IMR-90 (cell line): ENCODE results near the gene DCC.

Experiments used
- BHLHE40 ChIP-seq: fragments of 150-350 bp; IDR thresholded peaks from 2 replicates; pipeline ENCODE4 v1.6.1; 2016; ENCODE audit warnings: mild to moderate bottlenecking, low read depth, low read length
- MAFK ChIP-seq: IDR thresholded peaks from 2 replicates; pipeline ENCODE4 v1.6.1; 2012; ENCODE audit warnings: low read depth, low read length, improper control_type of control experiment
- MXI1 ChIP-seq: IDR thresholded peaks from 2 replicates; pipeline ENCODE4 v1.6.1; 2012; ENCODE audit warnings: low read depth, mild to moderate bottlenecking, low read length, moderate library complexity, borderline replicate concordance
- NFE2L2 ChIP-seq: fragments of 150-350 bp; IDR thresholded peaks from 2 replicates; pipeline ENCODE4 v1.6.1; 2016; ENCODE audit warnings: low read depth, mild to moderate bottlenecking, low read length
- POLR2A ChIP-seq: IDR thresholded peaks from 2 replicates; pipeline ENCODE4 v1.6.1; 2012; ENCODE audit warnings: mild to moderate bottlenecking, low read depth, low read length
- RCOR1 ChIP-seq: IDR thresholded peaks from 2 replicates; pipeline ENCODE4 v1.6.1; 2012; ENCODE audit warnings: mild to moderate bottlenecking, low read length, improper control_type of control experiment; ENCODE audit not compliant: insufficient replicate concordance
- RFX5 ChIP-seq: IDR thresholded peaks from 2 replicates; pipeline ENCODE4 v1.8.0; 2012; ENCODE audit warnings: low read depth, mild to moderate bottlenecking, low read length, moderate library complexity
- SMC3 ChIP-seq: fragments of 150-350 bp; IDR thresholded peaks from 2 replicates; pipeline ENCODE4 v1.6.1; 2016; ENCODE audit warnings: low read depth, mild to moderate bottlenecking, antibody characterized with exemption, low read length, moderate library complexity
- TF ChIP-seq, protein P1 (sequence below): conservative IDR thresholded peaks from 2 replicates; pipeline ENCODE4 v1.5.1; 2012; ENCODE audit warnings: mild to moderate bottlenecking, low read depth, low read length, improper control_type of control experiment
- TF ChIP-seq, protein P2 (sequence below): fragments of 150-350 bp; IDR thresholded peaks from 2 replicates; pipeline ENCODE4 v1.6.1; 2017; ENCODE audit warnings: mild to moderate bottlenecking, antibody characterized with exemption, low read length, low read depth

DNA sequence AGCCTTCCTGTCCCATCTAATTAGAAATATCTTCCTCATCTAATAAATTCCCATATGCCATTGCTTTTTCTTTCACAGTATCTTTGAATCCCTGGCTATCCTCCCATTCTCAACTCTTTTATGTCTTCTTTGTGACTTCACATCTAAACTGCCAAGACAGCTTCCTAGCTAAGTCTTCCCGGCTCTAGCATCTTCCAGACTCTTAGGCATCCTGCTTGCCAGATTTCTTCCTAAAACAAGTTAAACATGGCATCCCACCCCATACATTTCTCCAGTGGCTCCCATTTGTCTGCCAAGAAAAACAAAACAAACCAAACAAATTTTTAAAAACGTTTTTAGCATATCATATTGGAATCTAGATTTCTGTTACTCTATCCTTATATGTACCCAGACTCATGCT lies 1132.5 kb downstream of the DCC start:
- TF ChIP-seq POLR2A, result no peak
- TF ChIP-seq, protein P1, sequence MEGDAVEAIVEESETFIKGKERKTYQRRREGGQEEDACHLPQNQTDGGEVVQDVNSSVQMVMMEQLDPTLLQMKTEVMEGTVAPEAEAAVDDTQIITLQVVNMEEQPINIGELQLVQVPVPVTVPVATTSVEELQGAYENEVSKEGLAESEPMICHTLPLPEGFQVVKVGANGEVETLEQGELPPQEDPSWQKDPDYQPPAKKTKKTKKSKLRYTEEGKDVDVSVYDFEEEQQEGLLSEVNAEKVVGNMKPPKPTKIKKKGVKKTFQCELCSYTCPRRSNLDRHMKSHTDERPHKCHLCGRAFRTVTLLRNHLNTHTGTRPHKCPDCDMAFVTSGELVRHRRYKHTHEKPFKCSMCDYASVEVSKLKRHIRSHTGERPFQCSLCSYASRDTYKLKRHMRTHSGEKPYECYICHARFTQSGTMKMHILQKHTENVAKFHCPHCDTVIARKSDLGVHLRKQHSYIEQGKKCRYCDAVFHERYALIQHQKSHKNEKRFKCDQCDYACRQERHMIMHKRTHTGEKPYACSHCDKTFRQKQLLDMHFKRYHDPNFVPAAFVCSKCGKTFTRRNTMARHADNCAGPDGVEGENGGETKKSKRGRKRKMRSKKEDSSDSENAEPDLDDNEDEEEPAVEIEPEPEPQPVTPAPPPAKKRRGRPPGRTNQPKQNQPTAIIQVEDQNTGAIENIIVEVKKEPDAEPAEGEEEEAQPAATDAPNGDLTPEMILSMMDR, result no peak
- no peak for TF ChIP-seq SMC3
- no peak for TF ChIP-seq NFE2L2
- TF ChIP-seq, protein P2, sequence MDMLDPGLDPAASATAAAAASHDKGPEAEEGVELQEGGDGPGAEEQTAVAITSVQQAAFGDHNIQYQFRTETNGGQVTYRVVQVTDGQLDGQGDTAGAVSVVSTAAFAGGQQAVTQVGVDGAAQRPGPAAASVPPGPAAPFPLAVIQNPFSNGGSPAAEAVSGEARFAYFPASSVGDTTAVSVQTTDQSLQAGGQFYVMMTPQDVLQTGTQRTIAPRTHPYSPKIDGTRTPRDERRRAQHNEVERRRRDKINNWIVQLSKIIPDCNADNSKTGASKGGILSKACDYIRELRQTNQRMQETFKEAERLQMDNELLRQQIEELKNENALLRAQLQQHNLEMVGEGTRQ, result no peak
- no peak for TF ChIP-seq RFX5
- TF ChIP-seq BHLHE40, result no peak
- no peak for TF ChIP-seq MAFK
- no peak for TF ChIP-seq MXI1
- no peak for TF ChIP-seq RCOR1
